GM23338 (cell line): ENCODE measurements around the gene ISOC2. TPM values are rescaled to one million over a fixed set of nuclear protein-coding genes. Genes with fewer than 3 reads are reported as not detected.

ENCODE experiments used
- ATAC-seq: fragments of 200-7000 bp; cut with Tn5 transposase; 3 replicates; pipeline ENCODE4 v1.9.1; 2020
- DNase-seq: peaks from one replicate; pipeline ENCODE4 v3.0.0-alpha.2; 2015; ENCODE audit warnings: low spot score
- H2AFZ ChIP-seq: fragments of 200-600 bp; sonication (generic); 2 replicates; pipeline ENCODE4 v1.8.0; 2016; ENCODE audit warnings: antibody characterized with exemption, mild to moderate bottlenecking, moderate library complexity
- H3F3A ChIP-seq: fragments of 200-600 bp; sonication (generic); replicated peaks from 2 replicates; pipeline ENCODE4 v1.8.0; 2017; ENCODE audit warnings: antibody characterized with exemption, mixed run types, low read depth
- H3K27ac ChIP-seq: fragments of 200-600 bp; sonication (generic); 2 replicates; pipeline ENCODE4 v1.6.1; 2016; ENCODE audit warnings: low read depth
- H3K27me3 ChIP-seq: fragments of 200-600 bp; sonication (generic); 2 replicates; pipeline ENCODE4 v1.8.0; 2016; ENCODE audit warnings: mild to moderate bottlenecking, mixed run types, moderate library complexity; ENCODE audit not compliant: insufficient read depth
- H3K36me3 ChIP-seq: fragments of 200-600 bp; sonication (generic); 2 replicates; pipeline ENCODE4 v1.8.0; 2016; ENCODE audit warnings: mild to moderate bottlenecking; ENCODE audit not compliant: insufficient read depth
- H3K4me1 ChIP-seq: fragments of 200-600 bp; sonication (generic); 2 replicates; pipeline ENCODE4 v1.8.0; 2016; ENCODE audit warnings: mild to moderate bottlenecking, moderate library complexity; ENCODE audit not compliant: insufficient read depth
- H3K4me2 ChIP-seq: fragments of 200-600 bp; sonication (generic); 2 replicates; pipeline ENCODE4 v1.7.1; 2017; ENCODE audit warnings: mixed run types
- H3K4me3 ChIP-seq: fragments of 200-600 bp; sonication (generic); 2 replicates; pipeline ENCODE4 v1.6.1; 2016; ENCODE audit warnings: mixed run types
- H3K79me2 ChIP-seq: fragments of 200-600 bp; sonication (generic); replicated peaks from 2 replicates; pipeline ENCODE4 v1.8.0; 2017; ENCODE audit warnings: mild to moderate bottlenecking; ENCODE audit not compliant: insufficient read depth
- H3K9me2 ChIP-seq: fragments of 200-600 bp; sonication (generic); 2 replicates; pipeline ENCODE4 v1.8.0; 2017; ENCODE audit not compliant: insufficient read depth
- H4K20me1 ChIP-seq: fragments of 200-600 bp; sonication (generic); replicated peaks from 2 replicates; pipeline ENCODE4 v1.8.0; 2017; ENCODE audit warnings: mild to moderate bottlenecking; ENCODE audit not compliant: insufficient read depth
- H3K27ac Mint-ChIP-seq: 2 replicates; pipeline ENCODE4 v1.8.0; 2020; ENCODE audit warnings: inconsistent platforms, mild to moderate bottlenecking, moderate library complexity, mixed read lengths
- H3K27me3 Mint-ChIP-seq: 3 replicates; pipeline ENCODE4 v1.8.0; 2022; ENCODE audit warnings: low read depth, mild to moderate bottlenecking, moderate library complexity, mixed read lengths, inconsistent platforms; ENCODE audit not compliant: insufficient read depth, poor library complexity
- H3K36me3 Mint-ChIP-seq: 3 replicates; pipeline ENCODE4 v1.8.0; 2021; ENCODE audit warnings: low read depth, mild to moderate bottlenecking, inconsistent platforms, moderate library complexity, mixed read lengths
- H3K4me1 Mint-ChIP-seq: 3 replicates; pipeline ENCODE4 v1.8.0; 2020; ENCODE audit warnings: mild to moderate bottlenecking, inconsistent platforms, mixed read lengths
- H3K4me3 Mint-ChIP-seq: 3 replicates; pipeline ENCODE4 v1.8.0; 2021; ENCODE audit warnings: moderate library complexity, mild to moderate bottlenecking, inconsistent platforms, mixed read lengths
- H3K9me3 Mint-ChIP-seq: 3 replicates; pipeline ENCODE4 v1.8.0; 2020; ENCODE audit warnings: moderate library complexity, mild to moderate bottlenecking, inconsistent platforms, mixed read lengths
- CREB1 ChIP-seq: fragments of 250-450 bp; sonication (Bioruptor Pico); IDR thresholded peaks from 2 replicates; pipeline ENCODE4 v1.5.0; 2020; ENCODE audit warnings: low read depth, mild to moderate bottlenecking, moderate library complexity
- ETS1 ChIP-seq: IDR thresholded peaks from 2 replicates; pipeline ENCODE4 v1.6.1; 2016; ENCODE audit warnings: antibody characterized with exemption
- EZH2 ChIP-seq: fragments of 200-600 bp; sonication (generic); IDR thresholded peaks from one replicate; pipeline ENCODE4 v1.8.0; 2017; ENCODE audit warnings: antibody characterized with exemption, mild to moderate bottlenecking, low read depth; ENCODE audit not compliant: unreplicated experiment
- EZH2phosphoT487 ChIP-seq: fragments of 200-600 bp; sonication (generic); IDR thresholded peaks from one replicate; pipeline ENCODE4 v1.8.1; 2018; ENCODE audit warnings: antibody characterized with exemption; ENCODE audit not compliant: unreplicated experiment
- JUNB ChIP-seq: IDR thresholded peaks from one replicate; pipeline ENCODE4 v1.6.1; 2016; ENCODE audit warnings: antibody characterized with exemption; ENCODE audit not compliant: unreplicated experiment
- POLR2AphosphoS5 ChIP-seq: IDR thresholded peaks from 2 replicates; pipeline ENCODE4 v1.6.1; 2016; ENCODE audit warnings: antibody characterized with exemption, low read depth
- REST ChIP-seq: IDR thresholded peaks from one replicate; pipeline ENCODE4 v1.6.1; 2018; ENCODE audit warnings: antibody characterized with exemption; ENCODE audit not compliant: unreplicated experiment
- STAT1 ChIP-seq: IDR thresholded peaks from one replicate; pipeline ENCODE4 v1.6.1; 2016; ENCODE audit warnings: antibody characterized with exemption; ENCODE audit not compliant: unreplicated experiment
- ZNF114 ChIP-seq: fragments of 250-450 bp; sonication (Bioruptor Pico); IDR thresholded peaks from 2 replicates; pipeline ENCODE4 v1.5.0; 2020; ENCODE audit warnings: mild to moderate bottlenecking, moderate library complexity
- ZNF462 ChIP-seq: fragments of 250-450 bp; sonication (Bioruptor Pico); IDR thresholded peaks from 2 replicates; pipeline ENCODE4 v1.5.0; 2020; ENCODE audit warnings: mild to moderate bottlenecking, moderate library complexity
- polyA plus RNA-seq: library from polyadenylated mRNA; unstranded; fragments of >200 nt; fragmentation: Nextera tagmentation; extraction: Ambion mirVana; gene quantifications from 2 replicates; pipeline ENCODE4 v1.2.1, GENCODE V29; 2016
- total RNA-seq: library from RNA; depleted of rRNA; stranded (reverse); fragments of >200 nt; shearing (Covaris generic); gene quantifications from 2 replicates; pipeline ENCODE4 v1.2.3, GENCODE V29; 2014

Gene ISOC2
- total and polyA plus RNA-seq, 2 experiments from 2014 or later, result 62.6 to 85.2 TPM

- H3K9me2 ChIP-seq, result no peaks in the 10 kb centered on the region
- no peaks in the 10 kb centered on the region for H3K27me3 ChIP-seq
- TF ChIP-seq ETS1 (no peak), ZNF462 (CRISPR knock-in tag) (no peak), JUNB (no peak), REST (no peak), STAT1 (no peak), CREB1 (no peak), POLR2AphosphoS5 (no peak), EZH2phosphoT487 (no peak), ZNF114 (CRISPR knock-in tag) (no peak), EZH2 (no peak)
- peaks cover 21% of the 10 kb centered on the region for H3K79me2 ChIP-seq
- H4K20me1 ChIP-seq, result no peaks in the 10 kb centered on the region; the same call in none of the 2 replicates
- peak overlapping the region; percentile 66; the same call in 1 of the 2 replicates for H3K4me3 ChIP-seq
- peaks cover 19% of the 10 kb centered on the region; the same call in 1 of the 2 replicates for H3F3A ChIP-seq
- H3K27ac ChIP-seq, result no peak overlapping the region
- no peak overlapping the region for H2AFZ ChIP-seq
- no peak overlapping the region for H3K27ac Mint-ChIP-seq
- H3K27me3 Mint-ChIP-seq, result peaks cover 16% of the 10 kb centered on the region
- peaks cover 34% of the 10 kb centered on the region for H3K4me1 Mint-ChIP-seq
- H3K36me3 Mint-ChIP-seq, result peaks cover 10% of the 10 kb centered on the region
- peaks cover 25% of the 10 kb centered on the region for H3K4me1 ChIP-seq
- DNase-seq (no peak), ATAC-seq (no peak)
- no peaks in the 10 kb centered on the region for H3K36me3 ChIP-seq
- H3K9me3 Mint-ChIP-seq, result peaks cover 3% of the 10 kb centered on the region; the same call in 1 of the 3 replicates
- H3K4me2 ChIP-seq, result peak overlapping the region; percentile 88; the same call in 1 of the 2 replicates
- peak overlapping the region; percentile 91; the same call in 1 of the 3 replicates for H3K4me3 Mint-ChIP-seq
Measured at GRCh38 chr19:55459551-55459949, 1.9 kb downstream of the ISOC2 start.
